SK-N-SH (cell line): ENCODE data around the gene IMPA2. TPM values are rescaled to one million over a fixed set of nuclear protein-coding genes. Genes with fewer than 3 reads are reported as not detected.

Experiments used
- CTCF ChIA-PET: fragments of 300-600, 350-600 bp; formaldehyde crosslinking; extraction: SDS; loops from one replicate; lab custom pipeline; 2021; lab: Yijun Ruan, JAX
- POLR2A ChIA-PET: fragments of 350-600 bp; sonication (Branson Sonifier 250); formaldehyde crosslinking; extraction: SDS; loops from one replicate; lab custom pipeline; 2020; ENCODE audit warnings: antibody characterized with exemption, inconsistent platforms; lab: Yijun Ruan, JAX
- DNase-seq: peaks from one replicate; pipeline ENCODE4 v3.0.0; 2012
- H2AFZ ChIP-seq: fragments of 200-600 bp; sonication (generic); 2 replicates; pipeline ENCODE4 v1.8.1; 2016; ENCODE audit warnings: antibody characterized with exemption, mild to moderate bottlenecking, low read depth
- H3F3A ChIP-seq: fragments of 200-600 bp; sonication (generic); replicated peaks from 2 replicates; pipeline ENCODE3; 2016; ENCODE audit warnings: antibody characterized with exemption, mild to moderate bottlenecking; ENCODE audit not compliant: insufficient read depth
- H3K27ac ChIP-seq, 2 experiments: fragments of 200-500 bp in 1 of 2; fragments of 200-600 bp in 1 of 2; sonication (Bioruptor generic) in 1 of 2; sonication (generic), shearing (Covaris generic) in 1 of 2; 2 replicates each; pipeline versions ENCODE4 v1.5.1 to v1.6.1; 2014 to 2016; ENCODE audit warnings: low read depth in 2 of 2, inconsistent platforms in 1 of 2, low read length in 1 of 2, mild to moderate bottlenecking in 1 of 2, mixed read lengths in 1 of 2
- H3K27me3 ChIP-seq: fragments of 200-600 bp; sonication (generic), shearing (Covaris generic); 2 replicates; pipeline ENCODE4 v1.6.1; 2016; ENCODE audit warnings: mixed run types; ENCODE audit not compliant: insufficient read depth
- H3K36me3 ChIP-seq, 2 experiments: fragments of 200-500 bp in 1 of 2; fragments of 200-600 bp in 1 of 2; sonication (Bioruptor generic) in 1 of 2; sonication (generic) in 1 of 2; replicated peaks in 1 of 2; 2 replicates each; pipeline versions ENCODE3 to v1.5.1; 2014 to 2016; ENCODE audit warnings: low read length in 1 of 2, mild to moderate bottlenecking in 1 of 2; ENCODE audit not compliant: insufficient read depth in 2 of 2, control insufficient read depth in 1 of 2
- H3K4me1 ChIP-seq, 2 experiments: fragments of 200-500 bp in 1 of 2; fragments of 200-600 bp in 1 of 2; sonication (Bioruptor generic) in 1 of 2; sonication (generic), shearing (Covaris generic) in 1 of 2; 2 replicates each; pipeline versions ENCODE4 v1.5.1 to v1.6.1; 2014 to 2016; ENCODE audit warnings: low read depth in 1 of 2, low read length in 1 of 2, mixed run types in 1 of 2; ENCODE audit not compliant: insufficient read depth in 2 of 2, control insufficient read depth in 1 of 2
- H3K4me2 ChIP-seq: fragments of 200-600 bp; sonication (generic), shearing (Covaris generic); 2 replicates; pipeline ENCODE4 v1.6.1; 2017; ENCODE audit warnings: mixed run types
- H3K4me3 ChIP-seq, 2 experiments: fragments of 200-500 bp in 1 of 2; fragments of 200-600 bp in 1 of 2; sonication (Bioruptor generic) in 1 of 2; sonication (generic), shearing (Covaris generic) in 1 of 2; 2 replicates each; pipeline versions ENCODE4 v1.5.1 to v1.8.1; 2014 to 2016; ENCODE audit warnings: low read depth in 2 of 2, inconsistent platforms in 1 of 2, low read length in 1 of 2, mild to moderate bottlenecking in 1 of 2, mixed read lengths in 1 of 2, moderate library complexity in 1 of 2
- H3K79me2 ChIP-seq: fragments of 200-600 bp; sonication (generic); 2 replicates; pipeline ENCODE4 v1.8.1; 2017; ENCODE audit warnings: mild to moderate bottlenecking; ENCODE audit not compliant: insufficient read depth
- H3K9ac ChIP-seq: fragments of 200-600 bp; sonication (generic); 2 replicates; pipeline ENCODE4 v1.6.1; 2017; ENCODE audit warnings: mixed run types
- H3K9me2 ChIP-seq: fragments of 200-600 bp; sonication (generic); 2 replicates; pipeline ENCODE4 v1.6.1; 2017; ENCODE audit warnings: mixed run types
- H3K9me3 ChIP-seq: fragments of 200-600 bp; sonication (generic); 2 replicates; pipeline ENCODE4 v1.6.1; 2017; ENCODE audit warnings: mixed run types, mild to moderate bottlenecking, moderate library complexity
- H4K20me1 ChIP-seq: fragments of 200-600 bp; sonication (generic); 2 replicates; pipeline ENCODE4 v1.6.1; 2017; ENCODE audit warnings: mild to moderate bottlenecking, mixed run types; ENCODE audit not compliant: insufficient read depth
- CHD2 ChIP-seq: fragments of 150-350 bp; IDR thresholded peaks from 2 replicates; pipeline ENCODE4 v1.6.1; 2018; ENCODE audit warnings: low read length; ENCODE audit not compliant: partially characterized antibody
- ELF1 ChIP-seq: IDR thresholded peaks from 2 replicates; pipeline ENCODE4 v1.4.0; 2012
- FOXJ3 ChIP-seq: sonication (generic); formaldehyde crosslinking; IDR thresholded peaks from 2 replicates; pipeline ENCODE4 v1.5.1; 2020; ENCODE audit warnings: mild to moderate bottlenecking, missing genetic modification reagents
- GABPA ChIP-seq: IDR thresholded peaks from 2 replicates; pipeline ENCODE4 v1.4.0; 2012; ENCODE audit warnings: low read depth, mild to moderate bottlenecking
- TCF12 ChIP-seq: IDR thresholded peaks from 2 replicates; pipeline ENCODE4 v1.4.0; 2012
- TEAD4 ChIP-seq: IDR thresholded peaks from 2 replicates; pipeline ENCODE4 v1.4.0; 2012; ENCODE audit warnings: mild to moderate bottlenecking, borderline replicate concordance; ENCODE audit not compliant: insufficient read depth
- USF1 ChIP-seq: IDR thresholded peaks from 2 replicates; pipeline ENCODE4 v1.4.0; 2012; ENCODE audit warnings: low read depth, borderline replicate concordance
- WGBS: methylation state at CpG from one replicate; pipeline ENCODE4 v1.1.6; 2017; ENCODE audit warnings: low lambda C conversion rate; 5-methylcytosine and 5-hydroxymethylcytosine counted together
- polyA plus RNA-seq, 3 experiments: library from polyadenylated mRNA; depleted of rRNA; stranded (reverse); fragments of >200 nt; gene quantifications; 2 replicates each; pipeline ENCODE4 v1.2.3, GENCODE V29; 2012

Gene IMPA2
- polyA plus RNA-seq, 1 of the 3 experiments (the other 2 are of a cell fraction): 0.18 TPM

- no peak overlapping the region for H3K4me2 ChIP-seq
- 65% methylated on average over 3 of the region's 3 CpGs for WGBS
- DNase-seq: no peak
- H3K4me1 ChIP-seq: no peaks in the 10 kb centered on the region
- POLR2A ChIA-PET: no interaction called here
- CTCF ChIA-PET: interaction anchor here (1.7 to 6.4 kb wide), 2 partner anchors 9 to 14 kb away, joined by 4 to 41 read pairs; no protein-coding TSS in a partner anchor
- no peaks in the 10 kb centered on the region for H4K20me1 ChIP-seq
- no peaks in the 10 kb centered on the region for H3K9me2 ChIP-seq
- no peaks in the 10 kb centered on the region; the same call in 1 of the 2 replicates for H3K27me3 ChIP-seq
- no peak for TF ChIP-seq USF1
- no peak for TF ChIP-seq CHD2
- no peak for TF ChIP-seq TCF12
- no peak for TF ChIP-seq FOXJ3 (CRISPR knock-in tag)
- no peaks in the 10 kb centered on the region for H3K9me3 ChIP-seq
- no peaks in the 10 kb centered on the region for H3K36me3 ChIP-seq
- H3K4me3 ChIP-seq: no peak overlapping the region
- no peaks in the 10 kb centered on the region for H3F3A ChIP-seq
- no peaks in the 10 kb centered on the region for H3K79me2 ChIP-seq
- no peak overlapping the region for H3K27ac ChIP-seq
- H2AFZ ChIP-seq: no peak overlapping the region
- H3K9ac ChIP-seq: no peak overlapping the region
These were observed 34.6 kb upstream of the IMPA2 start for GRCh38 chr18:11946756-11947155.

DNA sequence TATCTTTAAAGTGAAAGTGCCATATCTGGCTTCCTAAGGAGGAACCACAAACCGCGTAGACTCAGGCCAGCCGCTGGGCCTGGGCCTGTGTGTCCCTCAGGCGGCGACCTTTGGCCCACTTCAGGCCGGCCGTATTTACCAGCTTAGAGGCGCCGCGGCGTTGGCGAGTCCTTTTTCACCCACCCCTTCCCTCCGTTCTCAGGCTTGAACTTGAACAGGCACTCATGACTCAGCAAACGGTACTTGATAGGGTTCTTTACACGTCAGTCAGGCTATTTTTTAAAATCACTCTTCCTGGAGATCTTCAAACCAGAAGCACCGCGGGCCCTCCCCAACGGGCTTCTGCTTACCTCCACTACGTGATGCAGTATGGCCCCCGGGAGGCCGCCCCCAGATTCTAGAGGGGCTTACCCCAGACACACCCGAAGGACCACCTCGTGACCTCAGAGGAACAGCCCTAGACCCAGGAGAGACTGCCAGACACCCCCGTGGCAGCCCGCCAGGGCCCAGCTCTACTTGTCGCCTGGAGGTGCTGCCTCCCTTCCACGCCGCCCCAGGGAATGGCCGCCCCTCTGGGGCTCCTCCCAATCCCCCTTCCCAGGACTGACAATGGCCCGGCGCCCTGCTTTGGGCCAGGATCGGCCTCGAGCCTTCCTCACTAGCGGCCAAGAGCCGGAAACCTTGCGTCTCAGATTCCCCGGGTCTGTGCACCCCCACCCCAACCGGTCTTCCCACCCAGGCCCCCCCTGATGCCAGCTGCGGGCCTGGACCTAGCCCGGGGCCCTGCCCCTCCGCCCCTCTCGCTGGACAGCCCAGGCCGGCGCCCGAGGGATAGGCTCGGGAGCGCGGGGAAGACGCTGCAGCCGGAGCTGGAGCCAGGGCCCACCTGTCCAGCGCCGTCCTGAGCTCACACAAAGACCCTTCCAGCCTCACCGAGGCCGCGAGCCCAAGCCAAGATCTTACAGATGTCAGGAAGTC, 33.8 kb upstream of the IMPA2 start:
- H3K27me3 ChIP-seq: no peaks in the 10 kb centered on the region; the same call in 1 of the 2 replicates
- no peak overlapping the region for H3K4me3 ChIP-seq
- H3K27ac ChIP-seq: no peak overlapping the region
- H3K4me2 ChIP-seq: no peak overlapping the region
- no peaks in the 10 kb centered on the region for H3K36me3 ChIP-seq
- H4K20me1 ChIP-seq: no peaks in the 10 kb centered on the region
- H3K4me1 ChIP-seq: no peaks in the 10 kb centered on the region
- no peaks in the 10 kb centered on the region for H3K9me2 ChIP-seq
- H2AFZ ChIP-seq: no peak overlapping the region
- ChIA-PET POLR2A (no interaction called here), CTCF (interaction anchor here (1.7 to 6.4 kb wide), 3 partner anchors 10 to 91 kb away, joined by 4 to 41 read pairs (median 28); no protein-coding TSS in a partner anchor)
- no peaks in the 10 kb centered on the region for H3K9me3 ChIP-seq
- no peak for TF ChIP-seq TEAD4
- no peak for TF ChIP-seq CHD2
- TF ChIP-seq TCF12: no peak
- no peak for TF ChIP-seq ELF1
- TF ChIP-seq USF1: no peak
- TF ChIP-seq GABPA: no peak
- 60% methylated on average over 29 of the region's 55 CpGs for WGBS
- H3K79me2 ChIP-seq: no peaks in the 10 kb centered on the region
- no peak overlapping the region for H3K9ac ChIP-seq
- H3F3A ChIP-seq: no peaks in the 10 kb centered on the region
- no peak for DNase-seq
